HepG2 (cell line): ENCODE measurements around the gene DPY19L3.

Experiments used
- CTCF ChIP-seq: sonication (generic); formaldehyde crosslinking; IDR thresholded peaks from 2 replicates; pipeline ENCODE4 v1.5.0; 2020; ENCODE audit warnings: mild to moderate bottlenecking, missing genetic modification reagents, moderate library complexity
- DMTF1 ChIP-seq: sonication (generic); formaldehyde crosslinking; IDR thresholded peaks from 2 replicates; pipeline ENCODE4 v1.4.0; 2020; ENCODE audit warnings: mild to moderate bottlenecking, missing genetic modification reagents
- HNRNPL ChIP-seq: fragments of 200-400 bp; formaldehyde crosslinking; IDR thresholded peaks from 2 replicates; pipeline ENCODE4 v1.6.1; 2017; ENCODE audit warnings: mild to moderate bottlenecking, low read depth, low read length
- MXD1 ChIP-seq: sonication (generic); formaldehyde crosslinking; IDR thresholded peaks from 2 replicates; pipeline ENCODE4 v1.4.0; 2020; ENCODE audit warnings: mild to moderate bottlenecking, missing genetic modification reagents
- RAD21 ChIP-seq: fragments of 450-650 bp; formaldehyde crosslinking; IDR thresholded peaks from 2 replicates; pipeline ENCODE4 v1.5.0; 2020; ENCODE audit warnings: mild to moderate bottlenecking
- ZNF598 ChIP-seq: sonication (generic); formaldehyde crosslinking; IDR thresholded peaks from 2 replicates; pipeline ENCODE4 v1.5.1; 2020; ENCODE audit warnings: mild to moderate bottlenecking, missing genetic modification reagents, borderline replicate concordance

- TF ChIP-seq MXD1 (no peak), CTCF (no peak), ZNF598 (CRISPR knock-in tag) (no peak), DMTF1 (no peak), HNRNPL (no peak), RAD21 (CRISPR knock-in tag) (no peak)
Measured at GRCh38 chr19:32497391-32497790, 91.8 kb downstream of the DPY19L3 start.
